Measurements from ENCODE around the gene THPO.

THPO gene

GRCh38 chr3:184366619-184367289 is 11.3 kb downstream of the THPO start:
- no peak for DNase-seq

GRCh38 chr3:184362668-184363546 is 15.1 kb downstream of the THPO start:
- TF ChIP-seq GATA1 (IDR thresholded peaks at IDR 0.05; ENCODE audit: low read depth, low read length), result no peak
- peak; percentile 87 for TF ChIP-seq POLR2A (IDR thresholded peaks at IDR 0.05; ENCODE audit: low read length)
- peak; percentile 98 to 99 for DNase-seq

More at GRCh38 chr3:184366619-184367289, 11.3 kb downstream of the THPO start:
- TF ChIP-seq POLR2A (IDR thresholded peaks at IDR 0.05; ENCODE audit: low read length) (no peak), GATA1 (IDR thresholded peaks at IDR 0.05; ENCODE audit: low read depth, low read length) (no peak)

- peak; percentile 79 for DNase-seq
- no peak for TF ChIP-seq GATA1 (IDR thresholded peaks at IDR 0.05; ENCODE audit: low read depth, low read length)
- TF ChIP-seq POLR2A (IDR thresholded peaks at IDR 0.05; ENCODE audit: low read length), result peak; percentile 10
These were observed 15.9 kb downstream of the THPO start for GRCh38 chr3:184361932-184362667.

GRCh38 chr3:184361532-184361931 is 16.5 kb downstream of the THPO start, which contains the start of the genes CLCN2 and POLR2H:
Gene CLCN2 (minus strand): TSS chr3:184361605. CDS start chr3:184361479, 126 bp downstream.
Gene POLR2H (plus strand): TSS chr3:184361710. CDS start chr3:184363493, 1,783 bp downstream.
- DNase-seq, result peak; percentile 58 to 77
- peak; percentile 37 for TF ChIP-seq POLR2A (IDR thresholded peaks at IDR 0.05; ENCODE audit: low read length)
- TF ChIP-seq GATA1 (IDR thresholded peaks at IDR 0.05; ENCODE audit: low read depth, low read length), result no peak

DNA sequence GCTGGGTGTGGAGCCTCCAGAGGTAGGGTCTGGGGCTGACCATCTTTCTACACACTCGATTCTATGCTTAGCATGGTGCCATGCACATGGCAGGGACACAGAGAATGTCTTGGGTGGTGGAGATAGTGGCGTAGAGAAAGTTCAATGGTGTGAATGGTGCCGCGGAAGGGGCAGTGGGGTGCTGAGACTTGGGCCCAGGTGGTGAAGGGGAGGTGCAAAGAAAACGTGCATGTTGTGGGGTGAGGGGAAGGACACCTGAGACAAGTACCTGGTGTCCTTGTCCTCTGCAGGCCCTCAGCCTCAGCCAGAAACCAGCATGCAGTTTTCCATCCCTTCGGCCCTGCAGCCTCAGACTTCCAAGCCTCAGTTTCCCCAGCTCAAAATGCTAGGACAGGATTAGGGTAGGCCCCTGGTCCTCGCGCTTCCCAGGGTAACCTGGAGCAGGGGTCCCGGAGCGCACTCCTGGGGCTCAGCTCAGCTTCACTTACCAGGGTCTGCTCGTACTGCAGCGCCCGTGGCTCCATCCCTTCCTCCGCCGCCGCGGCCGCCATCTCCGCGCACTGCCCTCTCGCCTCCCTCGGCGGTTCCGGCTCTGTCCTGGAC is 17.0 kb downstream of the THPO start:
- TF ChIP-seq GATA1 (IDR thresholded peaks at IDR 0.05; ENCODE audit: low read depth, low read length) (no peak), POLR2A (IDR thresholded peaks at IDR 0.05; ENCODE audit: low read length) (peak; percentile 37)
- DNase-seq, result no peak

DNA sequence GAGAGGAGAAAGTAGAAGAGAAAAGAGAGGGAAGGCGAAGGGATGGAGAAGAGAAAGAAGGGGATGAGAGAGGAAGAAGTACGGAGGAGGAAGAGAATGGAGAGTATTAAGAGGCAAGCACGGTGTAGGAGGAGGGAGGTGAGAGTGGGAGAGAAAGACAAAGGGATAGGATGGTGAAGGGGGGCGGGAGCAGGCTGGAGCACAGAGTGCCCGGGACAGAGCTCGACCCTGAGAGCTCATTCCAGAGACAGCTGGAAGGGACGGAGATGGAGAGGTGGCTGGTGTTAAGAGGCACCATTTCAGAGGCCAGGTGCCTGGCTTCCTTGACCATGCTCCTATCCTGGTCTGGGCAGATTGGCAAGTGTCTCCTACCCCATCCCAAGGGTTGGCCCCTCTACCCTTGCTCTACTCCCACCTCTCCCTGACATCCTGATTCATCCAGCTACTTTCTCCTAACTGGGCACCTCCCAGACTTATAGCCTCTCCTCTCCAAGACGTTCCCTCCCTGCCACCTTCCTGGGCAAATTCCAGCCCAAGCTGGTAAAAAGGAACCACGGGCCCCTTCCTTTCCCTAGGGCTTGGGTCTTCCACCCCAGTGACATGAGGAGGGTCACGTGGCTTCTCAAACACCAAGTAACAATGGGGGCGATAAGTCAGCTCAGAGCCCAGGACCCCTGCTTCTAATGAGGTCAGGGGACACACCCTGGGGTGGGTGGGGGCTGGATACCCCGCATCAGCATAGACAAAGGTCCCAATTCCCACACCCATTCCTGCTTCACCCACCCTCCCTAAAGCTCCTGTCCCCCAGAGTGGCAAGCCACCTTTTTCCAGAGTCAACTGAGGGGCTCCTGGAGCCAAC is 17.7 kb downstream of the THPO start:
- DNase-seq, result no peak
- no peak for TF ChIP-seq POLR2A (IDR thresholded peaks at IDR 0.05; ENCODE audit: low read length)
- TF ChIP-seq GATA1 (IDR thresholded peaks at IDR 0.05; ENCODE audit: low read depth, low read length), result no peak

- DNase-seq, result no peak
- no peak for TF ChIP-seq GATA1 (IDR thresholded peaks at IDR 0.05; ENCODE audit: low read depth, low read length)
- TF ChIP-seq POLR2A (IDR thresholded peaks at IDR 0.05; ENCODE audit: low read length), result no peak
These were observed 18.4 kb downstream of the THPO start for GRCh38 chr3:184359610-184360009.

DNA sequence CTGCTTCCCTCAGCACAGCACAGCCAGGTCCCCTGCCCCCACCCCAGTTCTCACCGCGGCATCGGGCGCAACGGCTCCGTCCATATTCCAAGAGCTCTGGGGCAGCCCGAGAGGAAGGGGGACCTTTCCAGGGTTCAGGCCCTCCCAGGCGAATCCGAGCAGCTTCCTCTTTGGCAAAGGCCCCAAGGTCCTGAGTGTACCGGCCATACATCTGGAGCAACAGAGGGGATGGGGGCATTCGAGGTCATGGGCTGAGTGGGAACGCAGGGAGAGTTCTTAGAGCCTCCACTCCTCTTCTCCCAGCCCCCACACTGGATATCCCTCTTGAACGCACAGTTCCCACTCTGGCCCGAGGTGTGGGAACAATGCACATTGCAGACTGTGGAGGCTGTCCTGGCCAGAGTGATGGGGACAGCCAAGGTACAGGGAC is 19.1 kb downstream of the THPO start:
- DNase-seq, result no peak
- TF ChIP-seq GATA1 (IDR thresholded peaks at IDR 0.05; ENCODE audit: low read depth, low read length) (no peak), POLR2A (IDR thresholded peaks at IDR 0.05; ENCODE audit: low read length) (no peak)

DNA sequence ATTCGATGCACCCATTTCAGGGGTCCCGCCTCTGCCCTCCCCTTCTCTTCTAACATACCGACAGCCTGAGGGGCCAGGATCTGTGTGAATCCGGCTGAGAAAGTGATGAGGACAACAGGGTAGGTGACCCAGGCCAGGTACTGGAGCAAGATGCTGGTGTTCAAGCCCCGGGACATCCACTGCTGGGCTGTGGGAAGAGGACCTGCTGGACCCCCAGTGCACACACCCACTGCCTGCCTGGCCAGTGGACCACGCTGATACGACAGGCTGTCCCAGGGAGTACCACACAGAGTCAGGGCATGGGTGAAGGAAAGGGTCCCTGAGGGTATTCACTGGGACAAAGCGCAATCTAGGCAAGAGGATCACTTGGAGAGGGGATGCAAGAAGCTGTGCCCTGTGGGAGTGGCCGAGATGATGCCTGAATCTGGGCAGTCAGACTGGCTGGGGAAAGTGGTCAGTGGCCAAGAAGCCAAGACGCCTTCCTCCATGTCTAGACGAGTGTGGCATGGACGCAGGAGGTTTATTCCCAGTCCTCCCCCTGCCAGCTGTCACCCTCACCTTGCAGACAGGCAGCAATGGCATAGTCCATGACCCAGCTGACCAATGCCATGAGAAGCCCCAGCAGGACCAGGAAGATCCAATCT is 19.8 kb downstream of the THPO start:
- no peak for DNase-seq
- TF ChIP-seq GATA1 (IDR thresholded peaks at IDR 0.05; ENCODE audit: low read depth, low read length) (no peak), POLR2A (IDR thresholded peaks at IDR 0.05; ENCODE audit: low read length) (no peak)

- no peak for DNase-seq
- TF ChIP-seq POLR2A (IDR thresholded peaks at IDR 0.05; ENCODE audit: low read length), result no peak
- TF ChIP-seq GATA1 (IDR thresholded peaks at IDR 0.05; ENCODE audit: low read depth, low read length), result no peak
These were observed 20.5 kb downstream of the THPO start for GRCh38 chr3:184357248-184358123.

All from erythroblast (primary cell).